Coronary artery (tissue), 2 donors: ENCODE results near the gene ANKRD49.

ENCODE experiments used
- DNase-seq: peaks from one replicate; pipeline ENCODE4 v3.0.0-alpha.2; 2017; ENCODE audit warnings: low spot score
- H3K27ac ChIP-seq, 2 donors: fragments of 200-600 bp; sonication (generic); one replicate each; pipeline ENCODE4 v1.5.1; 2016 to 2019
- H3K4me3 ChIP-seq: fragments of 200-600 bp; sonication (generic); 2 replicates; pipeline ENCODE4 v1.5.1; 2016; ENCODE audit warnings: mild to moderate bottlenecking, moderate library complexity
- CTCF ChIP-seq: fragments of 200-600 bp; sonication (generic); IDR thresholded peaks from one replicate; pipeline ENCODE4 v1.5.1; 2019; ENCODE audit warnings: antibody characterized with exemption

ANKRD49 gene

GRCh38 chr11:94528551-94528950, 34.8 kb downstream of the ANKRD49 start:
- TF ChIP-seq CTCF: no peak
- DNase-seq: no peak
- no peak overlapping the region for H3K4me3 ChIP-seq
- no peak overlapping the region for H3K27ac ChIP-seq

- Histone ChIP-seq H3K4me3 (no peak overlapping the region), H3K27ac (no peak overlapping the region)
- no peak for DNase-seq
- no peak for TF ChIP-seq CTCF
Observed at GRCh38 chr11:94532211-94532610, 38.4 kb downstream of the ANKRD49 start.

- H3K27ac ChIP-seq: peak overlapping the region; percentile 8 to 34
- no peak for DNase-seq
- no peak overlapping the region for H3K4me3 ChIP-seq
- no peak for TF ChIP-seq CTCF
Observed at GRCh38 chr11:94533206-94533605, 39.4 kb downstream of the ANKRD49 start.

- TF ChIP-seq CTCF: no peak
- H3K4me3 ChIP-seq: peak overlapping the region; percentile 13
- DNase-seq: no peak
- H3K27ac ChIP-seq: peak overlapping the region; percentile 8 to 34
Observed at GRCh38 chr11:94533696-94534630, 40.2 kb downstream of the ANKRD49 start.

- no peak for TF ChIP-seq CTCF
- DNase-seq: no peak
- H3K4me3 ChIP-seq: no peak overlapping the region
- peak overlapping the region in 1 of 2 donors; percentile 24 for H3K27ac ChIP-seq
Observed at GRCh38 chr11:94536386-94536785, 42.6 kb downstream of the ANKRD49 start.

- H3K4me3 ChIP-seq: no peak overlapping the region
Observed at GRCh38 chr11:94537031-94537600, 43.3 kb downstream of the ANKRD49 start.

More at GRCh38 chr11:94537031-94537600, 43.3 kb downstream of the ANKRD49 start:
- DNase-seq: no peak
- TF ChIP-seq CTCF: no peak
- peak overlapping the region in 1 of 2 donors; percentile 24 for H3K27ac ChIP-seq
